Body of pancreas (tissue), 4 donors: ENCODE data around the gene GCC2.
"Not testable (repeated sequence)": the region's sequence is repeated elsewhere in the genome, so short reads cannot be mapped to it uniquely, and the experiment has no call there.

ENCODE experiments used
- CTCF ChIP-seq, 7 experiments: fragments of 450-650 bp in 4 of 7; fragments of 200-600 bp in 3 of 7; sonication (generic) in 3 of 7; IDR thresholded peaks; one replicate each; pipeline ENCODE4 v1.5.1; 2016 to 2019; ENCODE audit warnings: antibody characterized with exemption in 7 of 7
- POLR2A ChIP-seq, 3 donors: fragments of 450-650 bp; IDR thresholded peaks; one replicate each; pipeline ENCODE4 v1.6.1; 2016; ENCODE audit warnings: antibody characterized with exemption in 3 of 3, mild to moderate bottlenecking in 2 of 3

- not testable (repeated sequence) for TF ChIP-seq CTCF, POLR2A (IDR thresholded peaks at IDR 0.05)
These were observed 13.4 kb upstream of the GCC2 start for GRCh38 chr2:108435578-108435977.
